Smooth muscle cell (in vitro differentiated cells): Measurements from ENCODE around the gene SOX15. TPM values are rescaled to one million over a fixed set of nuclear protein-coding genes. Genes with fewer than 3 reads are reported as not detected.

ENCODE experiments used
- DNase-seq: peaks from one replicate; lab custom pipeline; 2025; ENCODE audit not compliant: unreplicated experiment; lab: John Stamatoyannopoulos, UW
- H2AFZ ChIP-seq: fragments of 200-600 bp; sonication (generic); 2 replicates; pipeline ENCODE4 v1.6.0; 2016; ENCODE audit warnings: antibody characterized with exemption, low read depth, mild to moderate bottlenecking
- H3F3A ChIP-seq: fragments of 200-600 bp; sonication (generic); 2 replicates; pipeline ENCODE4 v1.6.0; 2017; ENCODE audit warnings: antibody characterized with exemption, low read depth
- H3K27ac ChIP-seq: fragments of 200-600 bp; sonication (generic); 2 replicates; pipeline ENCODE4 v1.5.1; 2016; ENCODE audit warnings: low read depth, mild to moderate bottlenecking
- H3K27me3 ChIP-seq: fragments of 200-600 bp; sonication (generic); 2 replicates; pipeline ENCODE4 v1.6.1; 2016; ENCODE audit warnings: low read depth, mild to moderate bottlenecking
- H3K36me3 ChIP-seq: fragments of 200-600 bp; sonication (generic); 2 replicates; pipeline ENCODE4 v1.5.1; 2016; ENCODE audit warnings: low read depth
- H3K4me1 ChIP-seq: fragments of 200-600 bp; sonication (generic); 2 replicates; pipeline ENCODE4 v1.5.1; 2016; ENCODE audit warnings: low read depth
- H3K4me2 ChIP-seq: fragments of 200-600 bp; sonication (generic); 2 replicates; pipeline ENCODE4 v1.6.0; 2016; ENCODE audit warnings: mild to moderate bottlenecking
- H3K4me3 ChIP-seq: fragments of 200-600 bp; sonication (generic); 2 replicates; pipeline ENCODE4 v1.5.1; 2016; ENCODE audit warnings: mild to moderate bottlenecking
- H3K79me2 ChIP-seq: fragments of 200-600 bp; sonication (generic); 2 replicates; pipeline ENCODE4 v1.6.0; 2016; ENCODE audit warnings: low read depth, mild to moderate bottlenecking
- H3K9ac ChIP-seq: fragments of 200-600 bp; sonication (generic); 2 replicates; pipeline ENCODE4 v1.6.0; 2016; ENCODE audit warnings: low read depth
- H3K9me3 ChIP-seq: fragments of 200-600 bp; sonication (generic); replicated peaks from 2 replicates; pipeline ENCODE4 v1.5.1; 2016; ENCODE audit warnings: low read depth
- H4K20me1 ChIP-seq: fragments of 200-600 bp; sonication (generic); 2 replicates; pipeline ENCODE4 v1.6.0; 2016; ENCODE audit warnings: low read depth
- CTCF ChIP-seq: fragments of 200-600 bp; sonication (generic); IDR thresholded peaks from 2 replicates; pipeline ENCODE4 v1.5.1; 2017; ENCODE audit warnings: borderline replicate concordance, mild to moderate bottlenecking, antibody characterized with exemption; ENCODE audit not compliant: insufficient read depth, poor library complexity, severe bottlenecking
- WGBS: methylation state at CpG from one replicate; pipeline ENCODE4 v1.1.7; 2016; ENCODE audit warnings: low lambda C conversion rate; 5-methylcytosine and 5-hydroxymethylcytosine counted together
- polyA plus RNA-seq: library from polyadenylated mRNA; unstranded; fragments of >200 nt; fragmentation: Nextera tagmentation; extraction: Ambion mirVana; gene quantifications from 2 replicates; pipeline ENCODE4 v1.2.1, GENCODE V29; 2016
- small RNA-seq: library from RNA; depleted of rRNA; stranded (forward); fragments of <200 nt; gene quantifications from one replicate; pipeline ENCODE3, GENCODE V24; 2014
- total RNA-seq: library from RNA; depleted of rRNA; stranded (reverse); fragments of >200 nt; gene quantifications from 2 replicates; pipeline ENCODE4 v1.2.3, GENCODE V29; 2014

SOX15 gene
- total and polyA plus RNA-seq, 2 experiments from 2014 or later, result 7.3 to 16.1 TPM

GRCh38 chr17:7538891-7539545 is 50.9 kb downstream of the SOX15 start:
- Histone ChIP-seq H4K20me1 (no peaks in the 10 kb centered on the region), H3K27ac (peak overlapping the region; percentile 43), H3K36me3 (no peaks in the 10 kb centered on the region), H3K9ac (no peak overlapping the region), H3K27me3 (no peaks in the 10 kb centered on the region), H3K4me1 (no peaks in the 10 kb centered on the region), H3K9me3 (no peaks in the 10 kb centered on the region), H3K79me2 (no peaks in the 10 kb centered on the region), H3K4me2 (peak overlapping the region; percentile 38), H2AFZ (no peak overlapping the region), H3K4me3 (no peak overlapping the region), H3F3A (no peaks in the 10 kb centered on the region)
- no peak for DNase-seq
- TF ChIP-seq CTCF, result no peak
- WGBS, result 56% methylated on average over 11 of the region's 11 CpGs

Small RNAs within 50 kb of the gene (small RNA-seq; reads per million reads assigned to genes)
- gene CD68 (not detected), gene SNORA48 (not detected), gene SNORD10 (not detected)

Other genes starting within 250 kb of the SOX15 start
- gene KCTD11, start 237.9 kb downstream of the SOX15 start, total RNA-seq, result 34.7 and 37.2 TPM in 2 replicates
- 33.8 and 52.3 TPM in 2 replicates for gene KCTD11, start 237.9 kb downstream of the SOX15 start, polyA plus RNA-seq
- 0.49 TPM in 1 of 2 replicates, not detected in the other for gene TMEM95, start 234.9 kb downstream of the SOX15 start, total RNA-seq
- 0.34 TPM in 1 of 2 replicates, not detected in the other for gene TMEM95, start 234.9 kb downstream of the SOX15 start, polyA plus RNA-seq
- 4.5 and 6.3 TPM in 2 replicates for gene TNK1, start 209.0 kb downstream of the SOX15 start, total RNA-seq
- 3.6 and 13.5 TPM in 2 replicates for gene TNK1, start 209.0 kb downstream of the SOX15 start, polyA plus RNA-seq
- 29.3 and 34.7 TPM in 2 replicates for gene PLSCR3, start 195.6 kb downstream of the SOX15 start, total RNA-seq
- 110 and 122 TPM in 2 replicates for gene PLSCR3, start 195.6 kb downstream of the SOX15 start, polyA plus RNA-seq
- 75.6 and 133 TPM in 2 replicates for gene TMEM256, start 186.0 kb downstream of the SOX15 start, total RNA-seq
- 87.9 and 90.6 TPM in 2 replicates for gene TMEM256, start 186.0 kb downstream of the SOX15 start, polyA plus RNA-seq
- 15.1 and 20.9 TPM in 2 replicates for gene NLGN2, start 182.2 kb downstream of the SOX15 start, total RNA-seq
- 10.8 and 11.9 TPM in 2 replicates for gene NLGN2, start 182.2 kb downstream of the SOX15 start, polyA plus RNA-seq
- not detected in 2 replicates for gene SPEM1, start 169.8 kb downstream of the SOX15 start, total RNA-seq
- not detected in 2 replicates for gene SPEM1, start 169.8 kb downstream of the SOX15 start, polyA plus RNA-seq
- 0.22 TPM in 1 of 2 replicates, not detected in the other for gene SPEM2, start 164.5 kb downstream of the SOX15 start, total RNA-seq
- 0.56 and 1.0 TPM in 2 replicates for gene SPEM2, start 164.5 kb downstream of the SOX15 start, polyA plus RNA-seq
- gene SPEM3, start 161.2 kb downstream of the SOX15 start, total RNA-seq, result not detected in 2 replicates
- gene SPEM3, start 161.2 kb downstream of the SOX15 start, polyA plus RNA-seq, result 0.14 TPM in 1 of 2 replicates, not detected in the other
- gene TMEM102, start 154.7 kb downstream of the SOX15 start, total RNA-seq, result 7.3 and 10.0 TPM in 2 replicates
- 10.5 and 11.9 TPM in 2 replicates for gene TMEM102, start 154.7 kb downstream of the SOX15 start, polyA plus RNA-seq
- gene FGF11, start 150.6 kb downstream of the SOX15 start, total RNA-seq, result 21.3 and 28.5 TPM in 2 replicates
- gene FGF11, start 150.6 kb downstream of the SOX15 start, polyA plus RNA-seq, result 13.9 and 30.9 TPM in 2 replicates
- gene CHRNB1, start 145.0 kb downstream of the SOX15 start, total RNA-seq, result 8.9 and 12.2 TPM in 2 replicates
- gene CHRNB1, start 145.0 kb downstream of the SOX15 start, polyA plus RNA-seq, result 19.0 and 22.5 TPM in 2 replicates
- 24.2 and 25.6 TPM in 2 replicates for gene ZBTB4, start 110.5 kb downstream of the SOX15 start, total RNA-seq
- 22.8 and 26.9 TPM in 2 replicates for gene ZBTB4, start 110.5 kb downstream of the SOX15 start, polyA plus RNA-seq
- gene SLC35G6, start 108.6 kb downstream of the SOX15 start, total RNA-seq, result not detected in 2 replicates
- 0.51 TPM in 1 of 2 replicates, not detected in the other for gene SLC35G6, start 108.6 kb downstream of the SOX15 start, polyA plus RNA-seq
- 72.0 and 76.0 TPM in 2 replicates for gene POLR2A, start 105.7 kb downstream of the SOX15 start, total RNA-seq
- 80.2 and 123 TPM in 2 replicates for gene POLR2A, start 105.7 kb downstream of the SOX15 start, polyA plus RNA-seq
- 5.9 and 6.2 TPM in 2 replicates for gene TNFSF12, start 41.0 kb downstream of the SOX15 start, total RNA-seq
- gene TNFSF12, start 41.0 kb downstream of the SOX15 start, polyA plus RNA-seq, result 13.6 and 16.1 TPM in 2 replicates
- gene TNFSF13, start 31.3 kb downstream of the SOX15 start, total RNA-seq, result 0.18 and 4.1 TPM in 2 replicates
- 0.38 and 1.6 TPM in 2 replicates for gene TNFSF13, start 31.3 kb downstream of the SOX15 start, polyA plus RNA-seq
- 72.1 and 90.3 TPM in 2 replicates for gene SENP3, start 28.2 kb downstream of the SOX15 start, total RNA-seq
- 33.7 and 35.7 TPM in 2 replicates for gene SENP3, start 28.2 kb downstream of the SOX15 start, polyA plus RNA-seq
- 20.7 and 22.7 TPM in 2 replicates for gene CD68, start 10.5 kb downstream of the SOX15 start, total RNA-seq
- gene CD68, start 10.5 kb downstream of the SOX15 start, polyA plus RNA-seq, result 27.5 and 30.2 TPM in 2 replicates
- 155 and 228 TPM in 2 replicates for gene MPDU1, start 6.2 kb downstream of the SOX15 start, total RNA-seq
- 70.7 and 75.1 TPM in 2 replicates for gene MPDU1, start 6.2 kb downstream of the SOX15 start, polyA plus RNA-seq
- 22.8 and 31.1 TPM in 2 replicates for gene FXR2, start 24.8 kb upstream of the SOX15 start, total RNA-seq
- gene FXR2, start 24.8 kb upstream of the SOX15 start, polyA plus RNA-seq, result 50.0 and 50.6 TPM in 2 replicates
- gene SAT2, start 37.7 kb upstream of the SOX15 start, total RNA-seq, result 64.9 and 70.8 TPM in 2 replicates
- gene SAT2, start 37.7 kb upstream of the SOX15 start, polyA plus RNA-seq, result 68.2 and 74.2 TPM in 2 replicates
- not detected in 2 replicates for gene SHBG, start 40.0 kb upstream of the SOX15 start, total RNA-seq
- 0.83 and 0.88 TPM in 2 replicates for gene SHBG, start 40.0 kb upstream of the SOX15 start, polyA plus RNA-seq
- gene ATP1B2, start 60.8 kb upstream of the SOX15 start, total RNA-seq, result 0.27 and 0.85 TPM in 2 replicates
- gene ATP1B2, start 60.8 kb upstream of the SOX15 start, polyA plus RNA-seq, result 4.1 and 4.4 TPM in 2 replicates
- gene TP53, start 97.4 kb upstream of the SOX15 start, total RNA-seq, result 25.4 and 55.1 TPM in 2 replicates
- gene TP53, start 97.4 kb upstream of the SOX15 start, polyA plus RNA-seq, result 21.1 and 27.6 TPM in 2 replicates
- gene WRAP53, start 98.4 kb upstream of the SOX15 start, total RNA-seq, result 8.2 and 8.9 TPM in 2 replicates
- 17.1 and 18.9 TPM in 2 replicates for gene WRAP53, start 98.4 kb upstream of the SOX15 start, polyA plus RNA-seq
- gene EFNB3, start 115.1 kb upstream of the SOX15 start, total RNA-seq, result 4.8 and 8.1 TPM in 2 replicates
- gene EFNB3, start 115.1 kb upstream of the SOX15 start, polyA plus RNA-seq, result 6.2 and 6.7 TPM in 2 replicates
- 0.49 TPM in 1 of 2 replicates, not detected in the other for gene DNAH2, start 127.7 kb upstream of the SOX15 start, total RNA-seq
- gene DNAH2, start 127.7 kb upstream of the SOX15 start, polyA plus RNA-seq, result not detected in 2 replicates
- 4.3 and 9.1 TPM in 2 replicates for gene KDM6B, start 244.1 kb upstream of the SOX15 start, total RNA-seq
- gene KDM6B, start 244.1 kb upstream of the SOX15 start, polyA plus RNA-seq, result 5.8 and 11.1 TPM in 2 replicates